Measurements from ENCODE around the gene CHCHD1. TPM values are rescaled to one million over a fixed set of nuclear protein-coding genes. Genes with fewer than 3 reads are reported as not detected.
"Not testable (repeated sequence)": the region's sequence is repeated elsewhere in the genome, so short reads cannot be mapped to it uniquely, and the experiment has no call there.

The CHCHD1 gene
- total and polyA plus RNA-seq, 2 donors (not counting 3 experiments of a cell fraction or from before 2014, with no cell fraction given), result 31.7 to 39.2 TPM

DNA sequence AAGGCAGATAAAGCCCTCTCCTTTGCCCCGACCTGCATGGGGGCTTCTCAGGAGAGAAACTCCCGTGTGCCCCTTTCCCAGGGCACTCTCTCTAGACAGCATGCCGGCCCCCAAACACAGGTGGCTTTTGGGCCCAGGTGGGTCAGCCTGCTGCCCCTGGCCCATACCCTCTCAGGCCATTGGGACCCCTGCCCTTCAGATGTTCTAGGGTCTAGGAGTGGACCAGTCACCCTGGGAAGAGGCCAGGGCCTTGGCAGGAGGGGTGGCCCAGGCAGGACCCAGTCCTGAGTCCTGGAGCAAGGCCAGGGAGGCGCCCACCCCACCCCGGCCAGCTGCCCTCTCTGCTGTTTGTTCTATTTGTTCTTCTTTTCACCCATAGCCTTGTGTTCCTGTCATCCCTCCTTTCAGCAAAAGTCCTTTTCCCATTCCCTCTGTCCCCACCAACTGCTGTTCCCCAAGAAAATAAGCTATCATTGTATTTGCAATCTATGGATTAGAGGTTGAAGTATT is 47.0 kb upstream of the CHCHD1 start:
- no peak overlapping the region for H3K9ac ChIP-seq (replicated peaks; ENCODE audit: extremely low read depth, insufficient read depth, low read length)
- no peaks in the 10 kb centered on the region for H4K20me1 ChIP-seq (replicated peaks; ENCODE audit: control insufficient read depth, extremely low read depth, insufficient read depth, low read length)
- ChIA-PET POLR2A (no interaction called here), CTCF (no interaction called here)
- H3K9me3 ChIP-seq (replicated peaks; ENCODE audit: control insufficient read depth, insufficient read depth, low read length), result no peaks in the 10 kb centered on the region
- H3K4me1 ChIP-seq (ENCODE audit: control insufficient read depth, extremely low read depth, insufficient read depth, low read length), result peaks cover 7% of the 10 kb centered on the region
- H2AFZ ChIP-seq (ENCODE audit: low read depth, low read length), result no peak overlapping the region
- BruUV-seq (replicated peaks), result no TSS peak
- intact Hi-C loops (cut with micrococcal nuclease) (no loop called here), dilution Hi-C loops (cut with MboI; ENCODE audit: extremely low pct_ligation_motif_present, low sequenced_read_pairs) (no loop called here)
- peaks cover 0 to 17% of the 10 kb centered on the region in 2 experiments for H3K36me3 ChIP-seq (ENCODE audit: control insufficient read depth in 2 of 2, extremely low read depth in 1 of 2, insufficient read depth in 2 of 2, low read length in 2 of 2)
- TF ChIP-seq, protein P1, sequence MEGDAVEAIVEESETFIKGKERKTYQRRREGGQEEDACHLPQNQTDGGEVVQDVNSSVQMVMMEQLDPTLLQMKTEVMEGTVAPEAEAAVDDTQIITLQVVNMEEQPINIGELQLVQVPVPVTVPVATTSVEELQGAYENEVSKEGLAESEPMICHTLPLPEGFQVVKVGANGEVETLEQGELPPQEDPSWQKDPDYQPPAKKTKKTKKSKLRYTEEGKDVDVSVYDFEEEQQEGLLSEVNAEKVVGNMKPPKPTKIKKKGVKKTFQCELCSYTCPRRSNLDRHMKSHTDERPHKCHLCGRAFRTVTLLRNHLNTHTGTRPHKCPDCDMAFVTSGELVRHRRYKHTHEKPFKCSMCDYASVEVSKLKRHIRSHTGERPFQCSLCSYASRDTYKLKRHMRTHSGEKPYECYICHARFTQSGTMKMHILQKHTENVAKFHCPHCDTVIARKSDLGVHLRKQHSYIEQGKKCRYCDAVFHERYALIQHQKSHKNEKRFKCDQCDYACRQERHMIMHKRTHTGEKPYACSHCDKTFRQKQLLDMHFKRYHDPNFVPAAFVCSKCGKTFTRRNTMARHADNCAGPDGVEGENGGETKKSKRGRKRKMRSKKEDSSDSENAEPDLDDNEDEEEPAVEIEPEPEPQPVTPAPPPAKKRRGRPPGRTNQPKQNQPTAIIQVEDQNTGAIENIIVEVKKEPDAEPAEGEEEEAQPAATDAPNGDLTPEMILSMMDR (IDR thresholded peaks at IDR 0.05; ENCODE audit: extremely low read depth in 1 of 2, insufficient read depth in 1 of 2, low read depth in 1 of 2, low read length in 2 of 2), result no peak
- TF ChIP-seq MYC (IDR thresholded peaks at IDR 0.05; ENCODE audit: low read depth, low read length), result no peak
- TF ChIP-seq JUN (IDR thresholded peaks at IDR 0.05; ENCODE audit: borderline replicate concordance, insufficient read depth, insufficient read length, low read depth), result no peak
- no peak for TF ChIP-seq POLR2A (IDR thresholded peaks at IDR 0.05; ENCODE audit: low read depth, low read length)
- no peak for TF ChIP-seq GATA2 (IDR thresholded peaks at IDR 0.05; ENCODE audit: insufficient read depth, insufficient read length, low read depth, low read length)
- H3K4me2 ChIP-seq (ENCODE audit: insufficient read depth, low read length), result no peak overlapping the region
- H3K9me1 ChIP-seq (replicated peaks; ENCODE audit: control insufficient read depth, extremely low read depth, insufficient read depth, low read length), result no peaks in the 10 kb centered on the region
- no peak overlapping the region for H3K4me3 ChIP-seq (replicated peaks in 1 of 3; ENCODE audit: insufficient read depth in 1 of 3, low read depth in 1 of 3, low read length in 3 of 3)
- FAIRE-seq, result no peak
- no peak overlapping the region for H3K27ac ChIP-seq (ENCODE audit: insufficient read depth, low read depth, low read length)
- H3K79me2 ChIP-seq (ENCODE audit: control insufficient read depth, insufficient read depth, low read length), result peaks cover 38% of the 10 kb centered on the region
- no peak for DNase-seq (ENCODE audit: low read depth, low spot score)
- no peaks in the 10 kb centered on the region for H3K27me3 ChIP-seq (ENCODE audit: control insufficient read depth in 2 of 2, insufficient read depth in 2 of 2, low read length in 2 of 2)

DNA sequence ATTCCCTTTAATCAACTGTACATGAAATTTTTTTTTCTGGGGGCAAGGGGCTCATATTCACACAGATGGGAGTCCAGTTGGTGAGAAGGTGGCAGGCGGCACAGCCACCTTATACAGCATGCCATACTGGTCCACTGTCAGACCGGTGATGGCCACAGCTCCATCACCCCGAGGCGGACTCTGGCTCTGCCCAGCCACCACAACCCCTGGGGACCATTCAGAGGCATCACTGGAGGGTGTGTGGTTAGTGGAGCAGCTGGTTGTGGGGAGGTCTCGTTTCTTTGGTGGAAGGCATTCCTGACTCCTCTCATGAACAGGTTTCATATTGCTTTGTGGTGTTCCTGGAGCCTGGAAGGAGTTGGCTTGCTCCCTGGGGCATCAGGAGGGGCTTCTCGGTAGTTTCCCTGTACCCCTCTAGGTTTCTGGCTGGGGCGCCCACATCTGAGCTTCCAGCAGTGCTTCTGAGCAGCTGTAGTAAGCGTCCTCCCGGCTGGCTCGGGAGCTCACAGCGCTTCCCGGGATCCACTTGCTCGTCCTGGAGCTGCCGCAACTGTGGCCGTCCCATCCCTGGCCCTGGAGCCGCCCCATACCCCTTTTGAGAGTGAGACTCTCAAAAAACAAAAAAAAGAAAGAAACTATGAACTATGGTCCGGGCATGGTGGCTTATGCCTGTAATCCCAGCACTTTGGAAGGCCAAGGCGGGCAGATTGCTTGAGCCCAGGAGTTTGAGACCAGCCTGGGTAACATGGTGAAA is 41.2 kb upstream of the CHCHD1 start:
- H3K27me3 ChIP-seq (ENCODE audit: control insufficient read depth in 2 of 2, insufficient read depth in 2 of 2, low read length in 2 of 2); DNase-seq (ENCODE audit: low read depth, low spot score); H2AFZ ChIP-seq (ENCODE audit: low read depth, low read length); H3K9me1 ChIP-seq (replicated peaks; ENCODE audit: control insufficient read depth, extremely low read depth, insufficient read depth, low read length); BruUV-seq (replicated peaks); H3K4me2 ChIP-seq (ENCODE audit: insufficient read depth, low read length); FAIRE-seq; H3K36me3 ChIP-seq (ENCODE audit: control insufficient read depth in 2 of 2, extremely low read depth in 1 of 2, insufficient read depth in 2 of 2, low read length in 2 of 2); H3K4me3 ChIP-seq (replicated peaks in 1 of 3; ENCODE audit: insufficient read depth in 1 of 3, low read depth in 1 of 3, low read length in 3 of 3); CTCF ChIA-PET; H3K9ac ChIP-seq (replicated peaks; ENCODE audit: extremely low read depth, insufficient read depth, low read length); H3K27ac ChIP-seq (ENCODE audit: insufficient read depth, low read depth, low read length); dilution Hi-C loops (cut with MboI; ENCODE audit: extremely low pct_ligation_motif_present, low sequenced_read_pairs); H3K9me3 ChIP-seq (replicated peaks; ENCODE audit: control insufficient read depth, insufficient read depth, low read length); H4K20me1 ChIP-seq (replicated peaks; ENCODE audit: control insufficient read depth, extremely low read depth, insufficient read depth, low read length); intact Hi-C loops (cut with micrococcal nuclease): not testable (repeated sequence)
- Histone ChIP-seq H3K79me2 (ENCODE audit: control insufficient read depth, insufficient read depth, low read length) (peaks cover 23% of the 10 kb centered on the region), H3K4me1 (ENCODE audit: control insufficient read depth, extremely low read depth, insufficient read depth, low read length) (peaks cover 17% of the 10 kb centered on the region)
- POLR2A ChIA-PET, result interaction anchor here (1.3 kb wide), 1 partner anchor 10 kb away, joined by 3 read pairs; no protein-coding TSS in a partner anchor
